ENCODE results near the gene WWOX. TPM values are rescaled to one million over a fixed set of nuclear protein-coding genes. Genes with fewer than 3 reads are reported as not detected.
A peak's percentile ranks its signal among the peaks of the same experiment; 100 is the strongest.

Gene WWOX
- total RNA-seq, 2 donors from 2014 or later, result 30.0 to 35.4 TPM

DNA sequence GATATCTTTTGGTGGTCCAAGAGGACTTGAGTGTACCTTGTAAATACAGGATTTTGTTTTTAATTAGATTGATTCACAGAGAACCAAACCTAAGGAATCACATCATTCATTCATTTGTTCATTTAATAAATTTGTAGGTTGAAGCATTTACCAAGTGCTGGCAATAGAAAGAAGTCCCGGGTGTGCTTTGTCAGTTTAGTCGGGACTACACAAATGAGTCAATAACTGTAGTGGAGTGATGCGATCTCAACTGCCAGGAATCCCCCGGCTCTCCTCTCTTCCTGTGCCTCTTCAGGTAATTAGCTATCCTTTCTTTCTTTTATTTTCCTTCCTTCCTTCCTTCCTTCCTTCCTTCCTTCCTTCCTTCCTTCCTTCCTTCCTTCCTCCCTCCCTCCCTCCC lies 1.4 kb upstream of the WWOX start:
- no peak for DNase-seq
- Histone ChIP-seq H3K27ac (ENCODE audit: low read depth, low read length) (no peak overlapping the region), H3K9ac (ENCODE audit: extremely low read depth, low read length, poor library complexity, severe bottlenecking) (no peak overlapping the region), H3K4me3 (ENCODE audit: low read length) (no peak overlapping the region), H3K4me1 (ENCODE audit: control insufficient read depth, insufficient read depth, low read length) (no peaks in the 10 kb centered on the region), H3K36me3 (ENCODE audit: control insufficient read depth, insufficient read depth, low read length) (no peaks in the 10 kb centered on the region), H3K9me3 (ENCODE audit: control insufficient read depth, low read length) (peaks cover 8% of the 10 kb centered on the region), H3K27me3 (ENCODE audit: control insufficient read depth, insufficient read depth, low read length, poor library complexity, severe bottlenecking) (no peaks in the 10 kb centered on the region)
- WGBS, 2 experiments (ENCODE audit: insufficient coverage in 1 of 2, insufficient read length in 1 of 2), result 91 to 95% methylated on average over 4 of the region's 4 CpGs
- Mint-ChIP-seq H3K9me3 (peaks cover 9% of the 10 kb centered on the region), H3K4me1 (peaks cover 5% of the 10 kb centered on the region), H3K27me3 (ENCODE audit: insufficient read depth) (peaks cover 32% of the 10 kb centered on the region), H3K27ac (no peak overlapping the region), H3K4me3 (no peak overlapping the region), H3K36me3 (ENCODE audit: low read depth) (peaks cover 6% of the 10 kb centered on the region)
- no peak for TF ChIP-seq CTCF (conservative IDR thresholded peaks at IDR 0.05)

DNA sequence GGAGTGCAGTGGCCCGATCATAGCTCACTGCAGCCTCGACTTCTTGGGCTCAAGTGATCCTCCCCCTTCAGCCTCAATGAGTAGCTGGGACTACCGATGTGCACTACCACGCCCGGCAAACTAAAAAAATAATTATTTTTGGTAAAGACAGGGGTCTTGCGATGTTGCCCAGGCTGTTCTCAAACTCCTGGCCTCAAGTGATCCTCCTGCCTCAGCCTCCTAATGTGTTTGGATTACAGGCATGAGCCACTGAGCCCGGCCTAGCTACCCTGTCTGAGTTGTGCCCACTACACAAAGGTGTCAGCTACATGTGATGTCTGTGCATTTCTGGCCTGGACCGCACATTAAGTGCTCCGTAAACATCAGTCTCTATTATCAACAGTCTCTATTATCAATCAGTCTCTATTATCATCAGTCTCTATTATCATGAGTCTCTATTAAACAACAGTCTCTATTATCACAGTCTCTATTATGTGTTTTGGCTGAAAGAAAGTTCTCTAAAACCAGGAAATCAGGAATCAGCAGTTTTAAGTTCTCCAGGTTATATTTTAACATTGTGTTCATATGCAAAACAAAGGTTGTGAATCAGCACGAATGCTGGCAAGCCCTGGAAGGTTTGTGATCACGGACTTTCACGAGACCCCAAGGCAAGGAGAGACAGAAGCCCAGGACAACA lies 721 bp upstream of the WWOX start:
- no peak for DNase-seq
- no peak overlapping the region for H3K27ac ChIP-seq (ENCODE audit: low read depth, low read length)
- Mint-ChIP-seq H3K36me3 (ENCODE audit: low read depth) (peaks cover 6% of the 10 kb centered on the region), H3K4me1 (peaks cover 5% of the 10 kb centered on the region), H3K27ac (peak overlapping the region; percentile 92), H3K9me3 (peaks cover 9% of the 10 kb centered on the region), H3K27me3 (ENCODE audit: insufficient read depth) (peaks cover 26% of the 10 kb centered on the region), H3K4me3 (peak overlapping the region; percentile 86)
- H3K9me3 ChIP-seq (ENCODE audit: control insufficient read depth, low read length), result peaks cover 8% of the 10 kb centered on the region
- no peak for TF ChIP-seq CTCF (conservative IDR thresholded peaks at IDR 0.05)
- H3K4me1 ChIP-seq (ENCODE audit: control insufficient read depth, insufficient read depth, low read length), result no peaks in the 10 kb centered on the region
- peak overlapping the region; percentile 91 for H3K9ac ChIP-seq (ENCODE audit: extremely low read depth, low read length, poor library complexity, severe bottlenecking)
- peak overlapping the region; percentile 94 for H3K4me3 ChIP-seq (ENCODE audit: low read length)
- H3K36me3 ChIP-seq (ENCODE audit: control insufficient read depth, insufficient read depth, low read length), result no peaks in the 10 kb centered on the region
- WGBS, 2 experiments (ENCODE audit: insufficient coverage in 1 of 2, insufficient read length in 1 of 2), result 69 to 70% methylated on average over 11 to 12 of the region's 12 CpGs
- no peaks in the 10 kb centered on the region for H3K27me3 ChIP-seq (ENCODE audit: control insufficient read depth, insufficient read depth, low read length, poor library complexity, severe bottlenecking)

DNA sequence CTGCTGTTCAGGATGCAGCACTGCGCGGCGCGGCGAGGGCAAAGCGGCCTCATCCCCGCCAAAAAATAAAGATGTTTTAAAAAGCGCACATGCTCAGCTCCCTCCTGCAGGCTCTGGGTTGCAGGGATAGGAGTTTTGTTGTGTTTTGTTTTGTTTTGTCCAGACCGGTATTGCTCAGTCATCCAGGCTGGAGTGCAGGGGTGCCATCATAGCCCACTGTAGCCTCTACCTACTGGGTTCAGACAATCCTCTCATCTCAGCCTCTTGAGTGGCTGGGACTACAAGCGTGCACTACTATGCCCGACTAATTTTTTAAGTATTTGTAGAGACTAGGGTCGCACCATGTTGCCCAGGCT lies 636 bp downstream of the WWOX start:
- Histone ChIP-seq H3K36me3 (ENCODE audit: control insufficient read depth, insufficient read depth, low read length) (no peaks in the 10 kb centered on the region), H3K4me3 (ENCODE audit: low read length) (peak overlapping the region; percentile 94), H3K9me3 (ENCODE audit: control insufficient read depth, low read length) (peaks cover 3% of the 10 kb centered on the region), H3K27me3 (ENCODE audit: control insufficient read depth, insufficient read depth, low read length, poor library complexity, severe bottlenecking) (no peaks in the 10 kb centered on the region), H3K4me1 (ENCODE audit: control insufficient read depth, insufficient read depth, low read length) (no peaks in the 10 kb centered on the region), H3K27ac (ENCODE audit: low read depth, low read length) (no peak overlapping the region), H3K9ac (ENCODE audit: extremely low read depth, low read length, poor library complexity, severe bottlenecking) (peak overlapping the region; percentile 91)
- H3K27ac Mint-ChIP-seq, result no peak overlapping the region
- peak overlapping the region; percentile 86 for H3K4me3 Mint-ChIP-seq
- 18 to 33% methylated on average over 2 to 12 of the region's 12 CpGs for WGBS, 2 experiments (ENCODE audit: insufficient coverage in 1 of 2, insufficient read length in 1 of 2)
- peaks cover 5% of the 10 kb centered on the region for H3K4me1 Mint-ChIP-seq
- H3K9me3 Mint-ChIP-seq, result peaks cover 6% of the 10 kb centered on the region
- DNase-seq, result no peak
- H3K36me3 Mint-ChIP-seq (ENCODE audit: low read depth), result peaks cover 6% of the 10 kb centered on the region
- no peak for TF ChIP-seq CTCF (conservative IDR thresholded peaks at IDR 0.05)
- H3K27me3 Mint-ChIP-seq (ENCODE audit: insufficient read depth), result peaks cover 18% of the 10 kb centered on the region

All from endodermal cell (in vitro differentiated cells).